ENCODE data around the gene TPST2. TPM values are rescaled to one million over a fixed set of nuclear protein-coding genes. Genes with fewer than 3 reads are reported as not detected.

Gene TPST2
- total RNA-seq, 1 donor from 2014 or later = 63.1 TPM

- Histone ChIP-seq H3K4me3 (no peak overlapping the region), H3K36me3 (peaks cover 81% of the 10 kb centered on the region), H3K4me1 (peaks cover 11% of the 10 kb centered on the region), H3K27me3 (ENCODE audit: low read depth) (no peaks in the 10 kb centered on the region), H3K27ac (no peak overlapping the region), H3K9me3 (no peaks in the 10 kb centered on the region)
- TF ChIP-seq CTCF (IDR thresholded peaks at IDR 0.05) = no peak
- intact Hi-C loops (cut with DNase I) = no loop called here
- ATAC-seq (no peak), DNase-seq (no peak)
These were observed 115.2 kb downstream of the TPST2 start for GRCh38 chr22:26474682-26475081.

Small RNAs within 50 kb of the gene (microRNA-seq; reads per million reads assigned to microRNA genes)
- 3.5 reads per million for gene MIR548J (ENCODE audit: borderline number of aligned reads)

Other genes starting within 250 kb of the TPST2 start
- gene ASPHD2, start 160.9 kb downstream of the TPST2 start, total RNA-seq = 1.5 TPM
- gene HPS4, start 106.3 kb downstream of the TPST2 start, total RNA-seq = 39.8 TPM
- 18.1 TPM for gene SRRD, start 106.3 kb downstream of the TPST2 start, total RNA-seq
- 28.4 TPM for gene TFIP11, start 77.7 kb downstream of the TPST2 start, total RNA-seq
- gene CRYBB1, start 27.9 kb upstream of the TPST2 start, total RNA-seq = 1.4 TPM
- not detected for gene CRYBA4, start 31.8 kb upstream of the TPST2 start, total RNA-seq
- gene MIAT, start 67.5 kb upstream of the TPST2 start, total RNA-seq = 6.8 TPM

All from lower lobe of right lung (tissue), 2 donors.